GM13977 (cell line): ENCODE measurements around the gene HIPK4.

Experiments
- DNase-seq: peaks from one replicate; pipeline ENCODE4 v3.0.0; 2012; ENCODE audit warnings: low spot score
- CTCF ChIP-seq: IDR thresholded peaks from 2 replicates; pipeline ENCODE4 v1.5.1; 2012; ENCODE audit warnings: mild to moderate bottlenecking, control low read depth; ENCODE audit not compliant: insufficient read depth; ENCODE audit errors: extremely low read depth, missing control alignments
- in situ Hi-C: fragments of 300-500 bp; cut with MboI; formaldehyde crosslinking; loops from one replicate; pipeline ENCODE4 v1.12.0; 2022; ENCODE audit warnings: low sequenced_read_pairs, low pct_unique_long_range_greater_than_20kb, mixed read lengths, inconsistent platforms; ENCODE audit not compliant: unreplicated experiment

Gene HIPK4

DNA sequence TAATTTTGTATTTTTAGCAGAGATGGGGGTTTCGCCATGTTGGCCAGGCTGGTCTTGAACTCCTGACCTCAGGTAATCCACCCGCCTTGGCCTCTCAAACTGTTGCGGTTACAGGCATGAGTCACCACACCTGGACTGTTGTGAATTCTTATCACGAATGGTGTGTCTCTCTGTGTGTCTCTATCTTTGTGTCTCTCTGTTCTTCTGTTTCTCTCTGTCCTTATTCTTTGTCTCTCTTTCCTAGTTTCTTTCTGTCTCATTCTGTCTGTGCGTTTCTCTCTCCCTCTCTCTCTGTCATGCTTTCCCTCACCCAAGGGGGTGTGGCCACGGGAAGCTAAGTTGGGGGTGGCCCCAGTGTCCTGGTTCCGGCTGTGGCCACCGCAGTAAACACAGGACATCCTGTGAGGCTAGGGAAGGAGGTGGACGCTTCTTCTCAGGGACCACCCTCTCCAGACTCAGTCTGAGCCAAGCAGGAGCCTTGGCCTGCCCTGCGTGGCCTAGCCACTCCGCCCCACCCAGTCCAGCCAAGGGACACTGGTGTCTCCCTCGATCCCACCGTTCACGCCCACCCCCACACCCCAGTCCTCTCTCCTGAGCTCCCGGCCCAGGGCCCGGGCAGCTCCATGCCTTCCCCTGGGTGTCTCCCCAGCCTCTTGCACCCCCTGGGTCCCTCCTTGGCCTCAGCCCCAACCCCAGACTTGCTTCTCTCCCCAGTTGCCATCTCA is 27.1 kb upstream of the HIPK4 start:
- no peak for TF ChIP-seq CTCF
- in situ Hi-C loops = no loop called here

DNA sequence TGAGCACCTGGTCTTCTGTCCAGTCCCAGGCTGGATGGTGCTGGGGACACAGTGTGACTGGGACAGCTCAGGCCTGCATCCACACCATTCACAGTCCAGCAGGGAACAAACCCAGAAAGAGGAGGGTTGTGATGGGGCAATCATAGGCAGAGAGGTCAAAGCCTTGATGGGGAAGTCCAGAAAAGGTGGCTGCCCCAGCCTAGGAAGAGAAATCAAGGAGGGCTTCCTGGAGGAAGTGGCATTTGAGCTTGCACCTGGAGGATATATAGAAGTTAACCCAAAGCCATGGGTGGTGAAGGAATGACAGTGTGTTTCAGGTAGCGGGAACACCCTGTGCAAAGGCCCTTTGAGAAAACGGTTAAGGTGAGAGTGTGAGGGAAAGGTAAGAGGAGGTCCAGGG is 25.8 kb upstream of the HIPK4 start:
- TF ChIP-seq CTCF = no peak
- DNase-seq = no peak
- in situ Hi-C loops = no loop called here

More for the DNA sequence above, 27.1 kb upstream of the HIPK4 start:
- DNase-seq = peak; percentile 40

GRCh38 chr19:40414542-40415535 is 24.9 kb upstream of the HIPK4 start:
- in situ Hi-C loops = no loop called here
- no peak for TF ChIP-seq CTCF

GRCh38 chr19:40413291-40413845 is 23.4 kb upstream of the HIPK4 start, which contains the start of gene PRX:
TSS of gene PRX (minus strand) at chr19:40413378. CDS start at chr19:40407932, 5,446 bp downstream.
- no peak for TF ChIP-seq CTCF
- no peak for DNase-seq
- in situ Hi-C loops = no loop called here

More at GRCh38 chr19:40414542-40415535, 24.9 kb upstream of the HIPK4 start:
- DNase-seq = no peak

DNA sequence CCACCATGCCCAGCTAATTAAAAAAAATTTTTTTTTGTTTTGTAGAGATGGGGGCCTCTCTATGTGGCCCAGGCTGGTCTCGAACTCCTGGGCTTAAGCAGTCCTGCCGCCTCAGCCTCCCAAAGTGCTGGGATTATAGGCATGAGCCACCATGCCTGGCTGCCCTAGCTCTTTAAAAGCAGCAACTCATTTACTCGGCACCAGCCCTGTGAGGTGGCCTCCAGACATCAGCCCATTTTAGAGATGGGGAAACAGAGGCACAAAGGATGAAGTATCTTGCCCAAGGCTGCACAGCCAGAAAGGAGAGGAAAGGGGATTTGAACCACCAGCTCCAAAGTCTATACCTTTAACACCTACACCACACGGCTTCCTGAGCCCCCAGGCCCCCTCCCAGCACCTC is 22.9 kb upstream of the HIPK4 start:
- no peak for TF ChIP-seq CTCF
- DNase-seq = no peak
- in situ Hi-C loops = no loop called here

DNA sequence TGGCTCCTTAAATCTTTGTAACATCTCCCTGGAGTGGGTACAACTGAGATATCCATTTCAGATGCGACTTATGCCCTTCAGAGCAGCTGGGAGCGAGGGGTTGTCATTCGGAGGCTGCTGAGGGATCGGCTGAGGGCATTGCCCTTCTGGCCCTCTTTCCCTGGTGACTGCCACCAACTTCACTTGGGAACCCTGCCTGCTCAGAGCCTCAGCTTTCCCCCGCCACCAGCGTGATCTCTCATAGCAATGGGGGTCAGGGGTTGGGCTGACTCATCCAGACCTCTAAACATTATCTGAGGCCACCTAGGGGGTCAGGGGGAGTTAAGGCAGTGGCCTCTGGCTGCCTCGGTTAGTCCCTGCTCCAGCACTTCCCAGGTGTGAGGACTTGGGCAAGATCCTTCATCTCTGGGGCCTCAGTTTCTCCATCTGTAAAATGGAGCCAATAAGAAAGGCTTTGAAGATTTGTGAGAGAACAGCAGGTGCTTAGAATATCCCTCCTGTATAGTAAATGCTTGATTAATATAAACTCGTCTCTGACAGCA is 22.0 kb upstream of the HIPK4 start:
- TF ChIP-seq CTCF = no peak

More for the DNA sequence above, 22.0 kb upstream of the HIPK4 start:
- in situ Hi-C loops = no loop called here
- DNase-seq = no peak
